MM.1S (cell line): ENCODE results near the gene PARD3.

Experiments used
- DNase-seq: peaks from one replicate; pipeline ENCODE4 v3.0.0-alpha.2; 2015
- H2AFZ ChIP-seq: fragments of 300-600 bp; sonication (generic); 2 replicates; pipeline ENCODE4 v1.6.0; 2016; ENCODE audit warnings: antibody characterized with exemption, low read length
- H3F3A ChIP-seq: fragments of 300-600 bp; sonication (generic); 2 replicates; pipeline ENCODE4 v1.6.1; 2016; ENCODE audit warnings: mild to moderate bottlenecking, antibody characterized with exemption, low read length, moderate library complexity, mixed read lengths; ENCODE audit not compliant: insufficient read depth
- H3K27ac ChIP-seq: fragments of 300-600 bp; sonication (generic); 2 replicates; pipeline ENCODE4 v1.5.1; 2016; ENCODE audit warnings: mild to moderate bottlenecking, low read length
- H3K27me3 ChIP-seq: fragments of 300-600 bp; sonication (generic); replicated peaks from 2 replicates; pipeline ENCODE4 v1.6.0; 2016; ENCODE audit warnings: low read length; ENCODE audit not compliant: insufficient read depth
- H3K36me3 ChIP-seq: fragments of 300-600 bp; sonication (generic); replicated peaks from 2 replicates; pipeline ENCODE4 v1.6.1; 2016; ENCODE audit warnings: mild to moderate bottlenecking, low read length, mixed read lengths; ENCODE audit not compliant: insufficient read depth
- H3K4me1 ChIP-seq: fragments of 300-600 bp; sonication (generic); 2 replicates; pipeline ENCODE4 v1.6.1; 2016; ENCODE audit warnings: low read length, mixed read lengths
- H3K4me2 ChIP-seq: fragments of 300-600 bp; sonication (generic); 2 replicates; pipeline ENCODE4 v1.6.0; 2016; ENCODE audit warnings: low read depth, low read length
- H3K4me3 ChIP-seq: fragments of 300-600 bp; sonication (generic); 2 replicates; pipeline ENCODE4 v1.5.1; 2016; ENCODE audit warnings: low read length, mixed read lengths
- H3K79me2 ChIP-seq: fragments of 300-600 bp; sonication (generic); 2 replicates; pipeline ENCODE4 v1.6.1; 2016; ENCODE audit warnings: mixed run types, low read length, mixed read lengths
- H3K9ac ChIP-seq: fragments of 300-600 bp; sonication (generic); 2 replicates; pipeline ENCODE4 v1.6.1; 2016; ENCODE audit warnings: low read length, mixed read lengths
- H3K9me2 ChIP-seq: fragments of 300-600 bp; sonication (generic); replicated peaks from 2 replicates; pipeline ENCODE4 v1.6.1; 2016; ENCODE audit warnings: mild to moderate bottlenecking, low read length, mixed read lengths; ENCODE audit not compliant: insufficient read depth
- H3K9me3 ChIP-seq: fragments of 300-600 bp; sonication (generic); replicated peaks from 2 replicates; pipeline ENCODE4 v1.6.1; 2016; ENCODE audit warnings: mild to moderate bottlenecking, low read length, mixed read lengths; ENCODE audit not compliant: insufficient read depth
- H4K20me1 ChIP-seq: fragments of 300-600 bp; sonication (generic); 2 replicates; pipeline ENCODE4 v1.6.1; 2016; ENCODE audit warnings: mild to moderate bottlenecking, low read length, moderate library complexity, mixed read lengths; ENCODE audit not compliant: insufficient read depth
- CTCF ChIP-seq: fragments of 300-600 bp; sonication (generic); IDR thresholded peaks from 2 replicates; pipeline ENCODE4 v1.5.1; 2016; ENCODE audit warnings: antibody characterized with exemption, low read length, mixed read lengths
- EZH2 ChIP-seq: fragments of 300-600 bp; sonication (generic); optimal IDR thresholded peaks from 2 replicates; pipeline ENCODE3; 2017; ENCODE audit warnings: low read depth, mild to moderate bottlenecking, antibody characterized with exemption, low read length, mixed read lengths
- EZH2phosphoT487 ChIP-seq: fragments of 300-600 bp; sonication (generic); IDR thresholded peaks from 2 replicates; pipeline ENCODE4 v1.6.1; 2018; ENCODE audit warnings: antibody characterized with exemption, low read length

PARD3 gene

GRCh38 chr10:34760606-34761005 lies 54.5 kb downstream of the PARD3 start:
- DNase-seq, result no peak
- Histone ChIP-seq H3K27ac (no peak overlapping the region), H2AFZ (no peak overlapping the region), H4K20me1 (no peaks in the 10 kb centered on the region), H3K4me1 (peaks cover 18% of the 10 kb centered on the region), H3K4me2 (no peak overlapping the region), H3K9me3 (no peaks in the 10 kb centered on the region), H3K79me2 (peaks cover 94% of the 10 kb centered on the region), H3K36me3 (no peaks in the 10 kb centered on the region), H3F3A (0 out of 2 replicates have a peak, but pooled peaks cover 3% of the 10 kb centered on the region), H3K27me3 (no peaks in the 10 kb centered on the region), H3K9me2 (no peaks in the 10 kb centered on the region), H3K9ac (no peak overlapping the region), H3K4me3 (no peak overlapping the region)
- TF ChIP-seq EZH2 (no peak), CTCF (no peak), EZH2phosphoT487 (no peak)

GRCh38 chr10:34759837-34760215 lies 55.3 kb downstream of the PARD3 start:
- H3F3A ChIP-seq, result 0 out of 2 replicates have a peak, but pooled peaks cover 3% of the 10 kb centered on the region
- peaks cover 18% of the 10 kb centered on the region for H3K4me1 ChIP-seq
- no peak overlapping the region for H3K27ac ChIP-seq
- no peaks in the 10 kb centered on the region for H3K27me3 ChIP-seq
- no peaks in the 10 kb centered on the region for H3K9me3 ChIP-seq
- no peaks in the 10 kb centered on the region for H4K20me1 ChIP-seq
- H3K4me2 ChIP-seq, result no peak overlapping the region
- no peaks in the 10 kb centered on the region for H3K9me2 ChIP-seq
- H3K79me2 ChIP-seq, result peaks cover 93% of the 10 kb centered on the region
- TF ChIP-seq EZH2 (no peak), CTCF (no peak), EZH2phosphoT487 (no peak)
- H3K9ac ChIP-seq, result no peak overlapping the region
- H2AFZ ChIP-seq, result no peak overlapping the region
- no peak for DNase-seq
- H3K36me3 ChIP-seq, result no peaks in the 10 kb centered on the region
- H3K4me3 ChIP-seq, result no peak overlapping the region

GRCh38 chr10:34759161-34759836 lies 55.8 kb downstream of the PARD3 start:
- Histone ChIP-seq H3K9ac (no peak overlapping the region), H3K79me2 (peaks cover 93% of the 10 kb centered on the region)
- DNase-seq, result no peak

GRCh38 chr10:34758447-34758996 lies 56.6 kb downstream of the PARD3 start:
- peaks cover 93% of the 10 kb centered on the region for H3K79me2 ChIP-seq
- no peaks in the 10 kb centered on the region for H4K20me1 ChIP-seq
- no peak for DNase-seq

More at GRCh38 chr10:34759161-34759836, 55.8 kb downstream of the PARD3 start:
- Histone ChIP-seq H3K9me3 (no peaks in the 10 kb centered on the region), H3K27ac (no peak overlapping the region), H3K4me1 (peaks cover 21% of the 10 kb centered on the region), H3K4me2 (no peak overlapping the region), H3K9me2 (no peaks in the 10 kb centered on the region), H2AFZ (no peak overlapping the region), H3K27me3 (no peaks in the 10 kb centered on the region), H3K4me3 (no peak overlapping the region), H3K36me3 (no peaks in the 10 kb centered on the region), H4K20me1 (no peaks in the 10 kb centered on the region), H3F3A (0 out of 2 replicates have a peak, but pooled peaks cover 2% of the 10 kb centered on the region)
- TF ChIP-seq EZH2 (no peak), EZH2phosphoT487 (no peak)

More at GRCh38 chr10:34758447-34758996, 56.6 kb downstream of the PARD3 start:
- H3K4me3 ChIP-seq, result no peak overlapping the region
- H3K36me3 ChIP-seq, result no peaks in the 10 kb centered on the region
- no peak overlapping the region for H3K4me2 ChIP-seq
- H3K4me1 ChIP-seq, result peaks cover 28% of the 10 kb centered on the region
- no peak overlapping the region for H2AFZ ChIP-seq
- H3K9me3 ChIP-seq, result no peaks in the 10 kb centered on the region
- TF ChIP-seq EZH2 (no peak), CTCF (no peak), EZH2phosphoT487 (no peak)
- H3F3A ChIP-seq, result no peaks in the 10 kb centered on the region
- H3K9me2 ChIP-seq, result no peaks in the 10 kb centered on the region
- no peaks in the 10 kb centered on the region for H3K27me3 ChIP-seq
- H3K9ac ChIP-seq, result no peak overlapping the region
- no peak overlapping the region for H3K27ac ChIP-seq
